Liver (tissue), 9 donors: ENCODE data around the gene TCF7L2. TPM values are rescaled to one million over a fixed set of nuclear protein-coding genes. Genes with fewer than 3 reads are reported as not detected.

Source experiments
- DNase-seq: peaks from one replicate; pipeline ENCODE4 v3.0.0-alpha.2; 2017; ENCODE audit warnings: low spot score
- H3K27ac ChIP-seq, 2 donors: one replicate each; pipeline ENCODE4 v1.7.0; 2013; ENCODE audit warnings: inconsistent platforms in 2 of 2, low read length in 2 of 2, control low read depth in 1 of 2, low read depth in 1 of 2, mild to moderate bottlenecking in 1 of 2
- H3K27me3 ChIP-seq, 4 donors: one replicate each; pipeline versions ENCODE4 v1.6.1 to v1.7.0; 2013; ENCODE audit warnings: low read length in 3 of 4, inconsistent platforms in 1 of 4, mild to moderate bottlenecking in 1 of 4, moderate library complexity in 1 of 4; ENCODE audit not compliant: control insufficient read depth in 4 of 4, insufficient read depth in 4 of 4
- H3K36me3 ChIP-seq, 4 donors: one replicate each; pipeline versions ENCODE4 v1.6.1 to v1.7.0; 2013; ENCODE audit warnings: low read length in 3 of 4, mild to moderate bottlenecking in 3 of 4, low read depth in 1 of 4, moderate library complexity in 1 of 4; ENCODE audit not compliant: control insufficient read depth in 4 of 4, insufficient read depth in 3 of 4
- H3K4me1 ChIP-seq, 4 donors: one replicate each; pipeline versions ENCODE4 v1.6.1 to v1.7.0; 2013; ENCODE audit warnings: low read length in 3 of 4, mild to moderate bottlenecking in 3 of 4, moderate library complexity in 1 of 4; ENCODE audit not compliant: control insufficient read depth in 4 of 4, insufficient read depth in 4 of 4
- H3K4me3 ChIP-seq, 3 donors: one replicate each; pipeline versions ENCODE4 v1.6.1 to v1.7.0; 2013; ENCODE audit warnings: low read length in 3 of 3, control low read depth in 1 of 3, low read depth in 1 of 3, mild to moderate bottlenecking in 1 of 3
- H3K9ac ChIP-seq, 2 donors: one replicate each; pipeline ENCODE4 v1.7.0; 2013; ENCODE audit warnings: low read length in 2 of 2, mild to moderate bottlenecking in 2 of 2, moderate library complexity in 2 of 2, control low read depth in 1 of 2, low read depth in 1 of 2
- H3K9me3 ChIP-seq, 4 donors: one replicate each; pipeline versions ENCODE4 v1.6.1 to v1.7.0; 2013; ENCODE audit warnings: low read length in 3 of 4; ENCODE audit not compliant: control insufficient read depth in 4 of 4
- ATF3 ChIP-seq: IDR thresholded peaks from 2 replicates; pipeline ENCODE4 v1.6.1; 2016; ENCODE audit warnings: antibody characterized with exemption
- CTCF ChIP-seq: fragments of 150-350 bp; IDR thresholded peaks from 2 replicates; pipeline ENCODE4 v1.5.1; 2017; ENCODE audit warnings: improper control_type of control experiment, low read depth, low read length; ENCODE audit not compliant: missing input control
- EGR1 ChIP-seq, 2 donors: IDR thresholded peaks; 2 replicates each; pipeline ENCODE4 v1.6.1; 2016 to 2018; ENCODE audit warnings: antibody characterized with exemption in 2 of 2, low read depth in 2 of 2
- FOXA1 ChIP-seq: IDR thresholded peaks from 2 replicates; pipeline ENCODE4 v1.6.1; 2016; ENCODE audit warnings: antibody characterized with exemption
- FOXA2 ChIP-seq: IDR thresholded peaks from 2 replicates; pipeline ENCODE4 v1.6.1; 2016; ENCODE audit warnings: antibody characterized with exemption
- HNF4A ChIP-seq, 2 donors: conservative IDR thresholded peaks; 2 replicates each; pipeline ENCODE4 v1.6.1; 2016; ENCODE audit warnings: antibody characterized with exemption in 2 of 2, mild to moderate bottlenecking in 2 of 2
- HNF4G ChIP-seq: IDR thresholded peaks from 2 replicates; pipeline ENCODE4 v1.6.1; 2016; ENCODE audit warnings: antibody characterized with exemption
- JUND ChIP-seq, 2 donors: IDR thresholded peaks; 2 replicates each; pipeline ENCODE4 v1.6.1; 2016; ENCODE audit warnings: antibody characterized with exemption in 2 of 2
- MAX ChIP-seq: IDR thresholded peaks from 2 replicates; pipeline ENCODE4 v1.6.1; 2016; ENCODE audit warnings: antibody characterized with exemption
- RAD21 ChIP-seq, 2 donors: IDR thresholded peaks; 2 replicates each; pipeline ENCODE4 v1.6.1; 2016; ENCODE audit warnings: antibody characterized with exemption in 2 of 2, mild to moderate bottlenecking in 2 of 2
- REST ChIP-seq: IDR thresholded peaks from 2 replicates; pipeline ENCODE4 v1.6.1; 2016; ENCODE audit warnings: antibody characterized with exemption, mild to moderate bottlenecking
- RXRA ChIP-seq, 2 donors: IDR thresholded peaks; 2 replicates each; pipeline ENCODE4 v1.6.1; 2017 to 2018; ENCODE audit warnings: antibody characterized with exemption in 2 of 2, mild to moderate bottlenecking in 1 of 2
- SP1 ChIP-seq: IDR thresholded peaks from 2 replicates; pipeline ENCODE4 v1.6.1; 2018; ENCODE audit warnings: antibody characterized with exemption, mild to moderate bottlenecking
- TAF1 ChIP-seq: conservative IDR thresholded peaks from 2 replicates; pipeline ENCODE4 v1.6.1; 2016; ENCODE audit warnings: antibody characterized with exemption, mild to moderate bottlenecking
- YY1 ChIP-seq: IDR thresholded peaks from 2 replicates; pipeline ENCODE4 v1.6.1; 2016; ENCODE audit warnings: antibody characterized with exemption, mild to moderate bottlenecking
- ZBTB33 ChIP-seq: IDR thresholded peaks from 2 replicates; pipeline ENCODE4 v1.6.1; 2016; ENCODE audit warnings: antibody characterized with exemption
- WGBS: extraction: QIAGEN DNeasy Blood & Tissue Kit; methylation state at CpG from one replicate; pipeline ENCODE4 v1.1.7; 2013; 5-methylcytosine and 5-hydroxymethylcytosine counted together
- polyA plus RNA-seq, 2 donors: library from polyadenylated mRNA; stranded (reverse) in 1 of 2; unstranded in 1 of 2; fragments of 200-250 nt in 1 of 2; fragments of >200 nt in 1 of 2; fragmentation: Nextera tagmentation in 1 of 2; extraction: Ambion mirVana in 1 of 2; gene quantifications; one replicate each; pipeline versions ENCODE4 v1.2.1 to v1.2.3, GENCODE V29; 2013 to 2015
- total RNA-seq, 2 donors: library from RNA; depleted of rRNA; stranded (reverse); fragments of >200 nt; gene quantifications; one replicate each; pipeline ENCODE4 v1.2.3, GENCODE V29; 2014
- donor health status: healthy.
- donor health status: healthy.
- donor health status: healthy.
- donor health status: healthy.
- donor health status: healthy.

Gene TCF7L2
- total and polyA plus RNA-seq, 4 donors: 4.9 to 18.0 (median 8.3) TPM

GRCh38 chr10:113004069-113004618 is 54.1 kb downstream of the TCF7L2 start:
- no peak overlapping the region for H3K27ac ChIP-seq
- no peaks in the 10 kb centered on the region for H3K9me3 ChIP-seq
- no peak overlapping the region for H3K4me3 ChIP-seq
- 60% methylated on average over 5 of the region's 5 CpGs for WGBS
- H3K4me1 ChIP-seq: peaks cover 2 to 37% (median 18%) of the 10 kb centered on the region in 4 donors
- no peak for TF ChIP-seq REST
- peak; percentile 35 to 38 for TF ChIP-seq HNF4A (conservative IDR thresholded peaks at IDR 0.05)
- peak; percentile 23 to 41 for TF ChIP-seq RXRA (IDR thresholded peaks at IDR 0.05)
- TF ChIP-seq RAD21 (IDR thresholded peaks at IDR 0.05): peak in 1 of 2 donors; percentile 37
- no peak for DNase-seq
- no peak overlapping the region for H3K9ac ChIP-seq
- H3K27me3 ChIP-seq: no peaks in the 10 kb centered on the region
- H3K36me3 ChIP-seq: peaks cover 0 to 2% (median under 1%) of the 10 kb centered on the region in 4 donors

- TF ChIP-seq EGR1 (IDR thresholded peaks at IDR 0.05; ENCODE audit: low read depth in 2 of 2) (no peak), MAX (no peak), SP1 (no peak), YY1 (no peak), ZBTB33 (no peak), ATF3 (no peak), RXRA (IDR thresholded peaks at IDR 0.05) (no peak), JUND (IDR thresholded peaks at IDR 0.05) (no peak), TAF1 (no peak), CTCF (no peak), FOXA1 (no peak), FOXA2 (no peak), REST (no peak), RAD21 (IDR thresholded peaks at IDR 0.05) (no peak), HNF4A (conservative IDR thresholded peaks at IDR 0.05) (no peak), HNF4G (no peak)
- Histone ChIP-seq H3K9ac (no peak overlapping the region), H3K27me3 (no peaks in the 10 kb centered on the region), H3K4me1 (peaks cover 2 to 34% (median 18%) of the 10 kb centered on the region in 4 donors), H3K36me3 (peaks cover 0 to 5% (median 1%) of the 10 kb centered on the region in 4 donors), H3K9me3 (no peaks in the 10 kb centered on the region), H3K27ac (no peak overlapping the region), H3K4me3 (no peak overlapping the region)
- WGBS: 85% methylated on average over 6 of the region's 6 CpGs
- no peak for DNase-seq
These were observed 55.3 kb downstream of the TCF7L2 start for GRCh38 chr10:113005380-113005779.
